NCI-H2196 (cell line): ENCODE data around the gene MAP2K6.

Source experiments
- DNase-seq: peaks from one replicate; lab custom pipeline; 2025; ENCODE audit not compliant: unreplicated experiment; lab: John Stamatoyannopoulos, UW

The MAP2K6 gene

DNA sequence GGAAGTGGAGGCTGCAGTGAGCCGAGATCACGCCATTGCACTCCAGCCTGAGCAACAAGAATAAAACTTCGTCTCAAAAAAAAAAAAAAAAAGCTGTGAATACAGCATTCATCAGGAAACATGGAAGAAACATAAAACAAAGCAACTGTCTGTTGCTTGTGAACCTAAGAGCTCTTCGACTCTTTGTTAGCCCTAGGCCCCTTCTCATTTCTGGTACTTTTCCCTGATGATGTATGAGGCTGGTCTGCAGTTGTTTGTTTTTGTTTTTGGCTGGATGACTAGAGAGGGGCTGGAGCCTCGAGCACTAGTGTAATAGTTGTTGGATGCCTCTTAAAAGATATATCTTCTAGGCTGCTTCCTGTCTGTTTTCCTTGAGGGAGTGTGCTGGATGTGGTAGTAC, 113.5 kb downstream of the MAP2K6 start:
- DNase-seq, result no peak

GRCh38 chr17:69533481-69534234, 119.2 kb downstream of the MAP2K6 start:
- no peak for DNase-seq

- no peak for DNase-seq
These were observed 119.7 kb downstream of the MAP2K6 start for GRCh38 chr17:69534235-69534621.

DNA sequence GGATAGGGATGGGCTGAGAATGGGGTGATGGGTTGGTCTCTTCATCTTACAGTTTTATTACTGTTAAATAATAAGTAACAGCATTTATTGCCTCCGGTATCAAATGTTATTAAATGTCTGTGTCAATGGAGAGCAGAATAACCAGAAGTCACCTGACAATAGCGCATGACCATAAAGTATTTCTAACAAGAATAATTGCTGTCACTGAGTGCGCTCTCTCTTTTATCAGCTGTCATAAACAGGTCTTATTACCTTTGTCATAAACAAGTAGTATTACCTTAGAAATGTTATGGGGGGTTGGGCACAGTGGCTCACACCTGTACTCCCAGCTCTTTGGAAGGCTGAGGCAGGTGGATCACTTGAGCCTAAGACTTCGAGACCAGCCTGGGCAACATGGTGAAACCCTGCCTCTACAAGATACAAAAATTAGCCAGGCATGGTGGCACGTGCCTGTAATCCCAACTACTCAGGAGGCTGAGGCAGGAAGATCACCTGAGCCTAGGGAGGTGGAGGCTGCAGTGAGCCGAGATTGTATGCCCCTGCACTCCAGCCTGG, 120.6 kb downstream of the MAP2K6 start:
- DNase-seq, result no peak

DNA sequence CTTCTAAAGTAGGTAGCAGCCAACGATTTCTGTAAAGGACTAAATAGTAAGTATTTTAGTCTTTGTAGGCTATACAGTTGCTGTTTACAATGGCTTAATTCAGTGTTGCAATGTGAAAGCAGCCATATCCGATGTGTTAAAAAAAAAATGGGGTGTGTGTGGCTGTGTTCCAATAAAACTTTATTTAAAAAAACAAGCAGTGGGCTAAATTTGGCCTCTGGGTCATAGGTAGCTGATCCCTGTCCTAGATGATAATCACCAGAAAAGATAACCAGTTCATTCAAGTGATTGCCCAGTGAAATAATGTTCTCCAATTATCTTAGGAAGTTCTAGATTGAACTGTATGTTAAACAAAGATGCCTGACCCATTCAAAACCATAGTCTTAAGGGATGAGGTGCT, 124.3 kb downstream of the MAP2K6 start:
- no peak for DNase-seq

- no peak for DNase-seq
These were observed 124.8 kb downstream of the MAP2K6 start for GRCh38 chr17:69539274-69539673.

DNA sequence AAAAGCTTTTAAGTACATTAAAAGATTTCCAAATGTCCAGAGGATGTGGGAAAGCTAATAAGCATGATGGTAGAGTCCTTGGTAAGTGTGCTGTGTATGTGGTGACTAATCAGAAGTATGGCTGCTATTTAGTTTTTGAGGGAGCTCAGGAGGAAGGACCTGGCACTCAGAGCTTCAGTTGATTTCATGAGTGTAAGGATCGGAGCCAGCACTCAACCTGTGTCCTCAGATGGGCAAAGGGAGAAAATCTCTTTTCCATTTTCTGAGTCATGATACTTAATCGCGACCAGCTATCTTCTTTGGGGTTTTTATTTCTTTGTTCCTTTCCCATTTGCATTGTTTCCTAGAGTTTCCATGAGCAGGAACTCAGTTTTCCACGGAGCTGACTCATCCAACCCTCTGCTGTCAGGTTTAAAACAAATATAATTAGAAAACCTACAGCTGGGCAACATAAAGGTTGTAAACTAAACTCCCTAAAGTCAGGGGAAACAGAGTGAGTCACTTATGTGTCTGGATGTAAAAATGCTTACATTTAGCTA, 125.4 kb downstream of the MAP2K6 start:
- DNase-seq, result no peak

DNA sequence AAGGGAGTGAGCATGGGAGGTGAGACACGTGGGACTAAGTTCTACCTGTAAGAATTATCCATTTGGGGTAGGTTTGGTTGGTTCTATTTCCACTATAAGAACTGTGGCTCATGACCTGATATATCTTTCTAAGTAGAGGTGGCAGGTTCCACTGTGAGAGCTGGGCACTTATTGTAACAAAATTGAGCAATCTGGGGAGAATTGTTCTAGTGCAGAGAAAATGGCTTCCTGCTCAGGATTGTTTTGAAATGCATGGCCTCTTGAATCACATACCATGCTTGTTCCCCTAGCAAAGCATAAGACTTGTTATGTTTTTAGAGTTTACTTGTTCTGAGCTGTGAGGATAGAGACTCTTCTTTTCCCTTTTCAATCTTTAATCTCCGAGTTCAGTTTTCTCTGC, 125.9 kb downstream of the MAP2K6 start:
- no peak for DNase-seq

- no peak for DNase-seq
These were observed 132.7 kb downstream of the MAP2K6 start for GRCh38 chr17:69547230-69547629.

GRCh38 chr17:69547947-69548346, 133.4 kb downstream of the MAP2K6 start:
- no peak for DNase-seq

- DNase-seq, result no peak
These were observed 136.9 kb downstream of the MAP2K6 start for GRCh38 chr17:69551212-69552010.

- DNase-seq, result no peak
These were observed 138.6 kb downstream of the MAP2K6 start for GRCh38 chr17:69552986-69553667.

- DNase-seq, result no peak
These were observed 140.6 kb downstream of the MAP2K6 start for GRCh38 chr17:69555056-69555455.

- DNase-seq, result no peak
These were observed 142.8 kb downstream of the MAP2K6 start for GRCh38 chr17:69557339-69557738.

DNA sequence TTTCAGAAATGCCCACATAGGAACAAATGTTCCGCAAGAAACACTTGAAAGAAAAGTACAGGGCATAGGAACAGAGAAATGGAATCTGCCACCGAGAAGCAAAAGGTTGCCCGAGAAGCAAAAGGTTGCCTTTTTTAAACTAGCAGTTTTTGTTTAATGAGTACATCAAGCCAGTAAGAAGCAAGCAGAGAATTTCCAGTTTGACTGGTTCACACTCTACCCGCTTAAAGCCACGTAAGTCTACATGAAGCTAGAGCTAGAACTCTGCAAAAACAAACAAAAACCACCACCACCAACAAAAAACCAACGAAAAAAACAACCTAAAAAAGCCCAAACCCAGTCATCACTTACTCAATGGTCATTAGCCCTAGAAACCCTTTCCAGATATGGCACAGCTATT, 144.3 kb downstream of the MAP2K6 start:
- no peak for DNase-seq

DNA sequence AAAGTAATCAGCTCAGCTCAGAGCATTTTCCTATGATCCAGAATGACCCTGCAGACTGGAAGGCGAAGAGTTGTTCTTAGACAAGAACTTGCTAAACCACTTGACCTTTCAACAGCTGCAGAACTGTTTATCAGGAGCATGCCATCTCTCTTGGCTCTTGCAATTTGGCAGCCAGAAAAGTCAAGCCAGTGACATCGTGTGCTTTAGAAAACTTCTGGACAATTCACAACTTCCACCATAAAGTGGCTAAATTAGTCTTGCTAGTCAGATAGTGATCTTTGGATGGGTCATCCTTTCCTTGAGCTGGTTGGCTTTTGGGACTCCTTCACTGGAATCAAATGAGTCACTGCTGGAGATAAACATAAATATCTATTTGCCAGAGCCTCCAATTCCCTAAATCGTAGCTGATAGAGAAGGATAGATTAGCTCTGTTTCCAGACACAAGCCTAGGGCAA, 146.5 kb downstream of the MAP2K6 start:
- DNase-seq, result peak; percentile 28

DNA sequence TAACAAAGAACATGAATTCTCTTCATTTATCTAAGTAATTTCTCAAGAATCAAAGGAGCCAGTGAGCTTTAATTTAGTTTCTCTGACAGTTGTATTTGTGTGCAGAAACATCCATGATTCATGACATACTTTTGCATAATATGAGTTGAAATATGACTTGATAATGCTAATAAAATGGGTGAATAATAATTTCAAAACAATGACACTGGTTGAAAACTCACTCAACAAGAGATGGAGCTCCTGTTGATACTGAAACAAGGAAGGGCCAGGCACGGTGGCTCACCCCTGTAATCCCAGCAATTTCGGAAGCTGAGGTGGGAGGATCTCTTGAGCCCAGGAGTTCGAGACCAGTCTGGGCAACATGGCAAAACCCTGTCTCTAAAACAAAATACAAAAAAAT, 147.0 kb downstream of the MAP2K6 start:
- no peak for DNase-seq

DNA sequence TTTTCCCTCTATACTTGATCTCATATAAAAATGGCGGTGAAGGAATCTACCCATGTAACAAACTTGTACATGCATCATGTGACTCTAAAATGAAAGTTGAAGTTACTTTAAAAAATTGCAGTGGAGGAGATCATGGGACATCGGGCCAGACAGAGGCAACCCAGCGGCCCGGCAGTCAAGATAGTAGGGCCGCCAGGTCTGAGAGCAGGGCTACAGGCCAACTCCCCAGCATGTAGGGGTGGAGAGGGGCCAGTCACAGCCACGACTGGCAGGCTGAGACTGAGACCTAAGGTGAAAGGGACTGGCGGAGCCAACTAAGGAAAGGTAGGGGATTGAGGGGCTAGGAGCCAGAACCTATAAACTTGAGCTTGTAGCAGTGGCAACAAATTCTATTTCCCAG, 150.9 kb downstream of the MAP2K6 start:
- no peak for DNase-seq

GRCh38 chr17:69567130-69567529, 152.6 kb downstream of the MAP2K6 start:
- DNase-seq, result no peak

GRCh38 chr17:69572747-69573146, 158.2 kb downstream of the MAP2K6 start:
- no peak for DNase-seq

DNA sequence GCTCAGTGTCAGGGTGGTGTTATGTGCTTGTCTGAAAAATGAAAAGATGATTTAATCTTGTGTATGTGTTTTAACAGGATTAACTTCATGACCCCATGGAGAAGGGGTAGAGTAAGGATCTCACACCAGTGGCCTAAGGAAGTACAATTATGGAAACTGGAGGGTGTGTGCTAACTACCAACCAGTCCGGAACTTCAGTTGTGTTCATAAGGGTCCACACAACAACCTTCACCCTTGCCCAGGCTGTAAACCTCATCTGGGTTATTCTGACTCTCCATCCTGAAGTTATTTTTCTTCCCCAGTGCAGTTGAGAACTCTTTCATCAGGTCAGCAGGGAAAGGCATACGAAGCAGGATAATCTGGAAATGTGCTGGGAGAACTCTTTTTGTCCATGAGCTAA, 158.9 kb downstream of the MAP2K6 start:
- no peak for DNase-seq
